Suppressor macrophage (primary cell): ENCODE data around the gene ISYNA1.

Experiments
- DNase-seq, 4 experiments: peaks; one replicate each; pipeline ENCODE4 v3.0.0-alpha.2; 2020 to 2022

The ISYNA1 gene

DNA sequence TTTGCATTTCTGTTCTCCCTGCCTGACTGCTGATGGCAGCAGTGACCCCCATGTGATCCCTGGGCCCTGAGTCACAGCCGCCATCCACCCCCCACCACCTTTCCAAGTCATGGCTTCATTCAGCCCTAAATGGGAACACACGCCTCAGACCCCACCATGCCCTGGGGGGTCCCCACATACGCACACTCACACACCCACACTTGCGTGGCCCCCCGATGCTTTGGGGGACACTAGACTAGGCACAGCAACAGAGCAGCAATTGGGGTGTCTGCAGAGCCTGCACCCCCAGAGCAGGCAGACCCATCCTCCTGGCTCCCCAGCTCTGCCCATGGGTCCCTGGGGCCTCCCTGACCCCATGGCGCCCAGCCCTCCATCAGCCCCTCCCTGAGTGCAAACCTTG is 5.5 kb upstream of the ISYNA1 start:
- no peak for DNase-seq

DNA sequence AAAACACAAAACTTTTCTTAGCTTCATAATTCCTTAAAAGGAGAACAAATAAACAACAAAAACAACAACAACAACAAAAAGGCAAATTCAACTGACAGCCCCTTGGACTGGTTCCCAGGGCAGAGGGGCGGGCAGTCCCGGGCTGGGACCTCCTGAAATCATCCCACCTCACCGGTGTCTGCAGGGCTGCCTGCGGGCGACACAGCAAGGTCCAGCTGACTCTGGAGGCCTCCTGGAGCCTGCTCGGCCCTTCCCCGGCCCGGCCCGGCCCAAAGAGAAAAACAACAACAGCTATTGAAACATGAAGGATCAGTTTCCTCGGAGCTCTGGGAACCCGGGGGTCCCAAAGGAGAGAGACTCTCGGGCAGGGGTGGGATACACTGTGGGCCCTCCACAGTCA is 5.0 kb upstream of the ISYNA1 start:
- no peak for DNase-seq

DNA sequence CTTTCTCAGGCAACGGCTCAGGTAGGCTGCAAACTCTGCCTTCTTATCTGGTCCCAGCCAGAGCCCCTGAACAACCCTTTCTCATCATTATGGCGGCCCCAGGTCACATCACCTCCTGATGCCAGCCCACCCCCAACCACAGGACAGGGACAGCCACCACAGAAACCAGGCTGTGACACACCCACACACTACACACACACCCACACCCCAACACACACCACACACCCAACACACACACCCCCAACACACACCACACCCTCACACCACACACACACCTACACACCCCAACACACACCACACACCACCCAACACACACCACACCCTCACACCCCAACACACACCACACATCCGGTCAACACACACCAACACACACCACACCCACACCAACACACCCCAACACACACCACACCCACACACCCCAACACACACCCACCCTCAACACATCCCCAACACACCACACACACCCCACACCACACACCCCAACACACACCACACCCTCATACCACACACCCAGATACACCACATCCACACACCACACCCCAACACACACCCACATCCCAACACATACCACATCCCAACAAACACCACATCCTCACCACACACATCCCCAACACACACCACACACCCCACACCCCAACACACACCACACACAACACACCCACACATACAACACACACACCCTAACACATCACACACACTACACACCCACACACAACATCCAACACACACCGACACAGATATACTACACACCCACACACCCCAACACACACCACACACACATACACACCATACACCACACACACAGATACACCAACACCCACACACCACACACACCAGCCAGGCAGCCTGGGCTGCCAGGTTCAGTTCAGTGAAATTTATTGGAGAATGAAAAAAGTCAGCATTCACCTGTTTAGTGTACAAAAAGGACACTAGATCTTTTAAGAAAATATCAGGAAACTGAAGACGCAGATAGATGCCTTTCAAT is 4.2 kb upstream of the ISYNA1 start:
- no peak for DNase-seq

DNA sequence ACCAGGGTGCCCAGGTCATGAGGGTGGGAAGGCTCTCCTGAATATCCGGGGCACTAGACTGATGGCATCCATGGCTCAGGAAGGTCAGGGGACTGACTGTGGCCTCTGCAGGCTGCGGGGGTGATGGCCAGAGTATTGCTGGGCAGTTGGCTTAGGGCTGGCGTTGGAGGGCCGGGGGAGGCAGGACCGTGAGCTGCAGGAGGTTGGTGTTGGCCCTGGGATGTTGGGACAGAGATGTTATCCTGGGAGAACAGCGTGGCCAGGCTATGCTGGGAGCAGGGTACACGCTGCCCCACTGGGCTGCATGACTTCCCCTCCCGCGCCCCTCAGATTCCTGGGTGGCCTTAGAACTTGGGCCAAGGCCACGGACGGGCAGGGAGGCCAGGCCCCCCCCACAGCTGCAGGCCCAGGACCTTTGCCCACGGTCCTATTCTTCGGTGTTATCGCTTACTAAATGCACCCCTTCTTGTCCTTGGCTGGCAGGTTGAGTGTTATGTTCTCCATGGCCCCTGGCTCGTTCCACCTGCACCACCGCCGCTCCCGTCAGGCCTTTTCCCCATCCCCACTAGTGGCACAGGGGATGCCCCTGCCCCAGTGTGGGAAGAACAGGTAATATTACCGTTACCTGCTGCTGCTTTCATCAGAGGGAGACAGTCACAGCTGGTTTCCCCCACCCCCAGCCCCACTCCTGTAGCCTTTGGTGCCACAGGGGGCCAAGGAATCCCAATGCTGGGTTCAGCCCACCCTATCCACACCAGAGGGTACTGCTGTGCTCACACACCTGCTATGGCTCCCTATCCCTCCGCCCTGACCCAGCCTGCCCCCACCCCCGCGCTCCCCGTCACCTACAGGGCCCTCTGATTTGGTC is 3.2 kb upstream of the ISYNA1 start:
- DNase-seq, result no peak

DNA sequence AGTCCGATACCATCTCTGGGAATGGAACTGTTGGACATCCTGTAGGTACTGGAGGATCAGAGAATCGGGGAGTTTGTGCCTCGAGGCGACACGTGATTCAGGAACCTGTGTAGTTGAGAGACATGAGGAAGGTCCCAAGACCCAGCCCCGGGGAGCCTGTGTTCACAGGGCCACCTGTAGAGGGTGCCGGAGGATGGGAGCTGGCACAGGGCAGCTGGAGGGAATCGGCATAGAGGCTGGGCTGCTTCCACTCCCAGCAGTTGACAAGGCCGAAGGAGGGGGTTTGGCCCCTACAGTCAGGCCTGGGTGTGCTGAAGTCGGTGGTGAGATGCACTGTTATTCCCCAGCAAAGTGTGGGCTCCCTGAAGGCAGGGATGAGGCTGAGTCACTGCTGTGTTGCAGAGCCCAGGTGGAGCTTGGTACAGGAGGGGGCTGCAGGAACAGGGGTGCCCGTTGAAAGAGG is 2.5 kb upstream of the ISYNA1 start:
- peak in 2 of 4 experiments; percentile 29 to 45 for DNase-seq

DNA sequence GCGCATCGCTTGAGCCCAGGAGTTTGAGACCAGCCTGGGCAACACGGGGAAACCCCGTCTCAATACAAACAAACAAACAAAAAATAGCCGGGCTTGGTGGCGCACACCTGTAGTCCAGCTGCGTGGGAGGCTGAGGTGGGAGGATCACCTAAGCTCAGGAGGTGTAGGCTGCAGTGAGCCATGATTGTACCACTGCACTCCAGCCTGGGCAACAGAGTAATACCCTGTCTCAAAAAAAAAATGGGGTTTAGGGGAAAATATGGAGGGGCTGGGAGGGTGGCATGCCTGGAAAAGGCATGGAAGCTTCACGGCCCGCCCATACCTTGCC is 1.9 kb upstream of the ISYNA1 start:
- DNase-seq, result no peak

DNA sequence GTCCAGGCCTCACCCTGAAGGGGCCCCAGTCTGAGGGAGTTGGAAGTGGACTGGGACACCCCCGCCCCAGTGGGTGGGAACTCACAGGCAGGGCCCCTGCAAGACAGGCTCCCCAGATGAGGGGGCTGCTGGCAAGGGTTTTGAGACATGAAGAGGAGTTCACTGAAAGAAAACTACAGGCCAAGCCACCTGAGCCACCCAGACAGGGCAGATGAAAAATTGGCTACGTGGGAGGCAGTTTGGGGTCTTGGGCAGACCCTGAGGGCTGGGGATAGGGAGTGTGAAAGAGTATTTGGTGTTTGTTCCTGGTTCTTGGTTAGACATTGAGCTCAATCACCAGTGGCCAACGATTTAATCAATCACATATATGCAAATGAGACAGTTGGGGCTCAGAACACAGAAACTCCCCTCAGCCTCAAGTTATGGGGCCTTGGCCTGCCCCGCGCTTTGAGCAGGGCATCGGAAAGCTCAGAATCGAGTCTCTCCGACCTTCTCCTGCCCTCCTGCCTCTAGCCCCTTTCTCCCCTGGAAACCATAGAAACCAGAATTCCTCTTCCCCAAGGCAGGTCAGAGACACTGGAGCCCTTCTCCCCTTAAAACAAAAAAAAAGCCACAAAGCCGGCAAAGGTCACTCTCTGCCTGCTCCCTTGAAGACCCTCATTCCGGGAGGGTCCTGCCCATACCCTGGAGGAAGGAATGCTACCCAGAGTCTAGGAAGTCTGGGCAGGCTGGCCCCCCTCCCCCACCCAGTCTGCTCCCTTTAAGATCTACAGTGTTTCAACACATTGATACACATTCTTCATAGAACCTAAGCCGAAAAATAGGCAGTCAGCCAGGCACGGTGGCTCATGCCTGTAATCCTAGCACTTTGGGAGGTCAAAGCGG is 1.3 kb upstream of the ISYNA1 start:
- no peak for DNase-seq

DNA sequence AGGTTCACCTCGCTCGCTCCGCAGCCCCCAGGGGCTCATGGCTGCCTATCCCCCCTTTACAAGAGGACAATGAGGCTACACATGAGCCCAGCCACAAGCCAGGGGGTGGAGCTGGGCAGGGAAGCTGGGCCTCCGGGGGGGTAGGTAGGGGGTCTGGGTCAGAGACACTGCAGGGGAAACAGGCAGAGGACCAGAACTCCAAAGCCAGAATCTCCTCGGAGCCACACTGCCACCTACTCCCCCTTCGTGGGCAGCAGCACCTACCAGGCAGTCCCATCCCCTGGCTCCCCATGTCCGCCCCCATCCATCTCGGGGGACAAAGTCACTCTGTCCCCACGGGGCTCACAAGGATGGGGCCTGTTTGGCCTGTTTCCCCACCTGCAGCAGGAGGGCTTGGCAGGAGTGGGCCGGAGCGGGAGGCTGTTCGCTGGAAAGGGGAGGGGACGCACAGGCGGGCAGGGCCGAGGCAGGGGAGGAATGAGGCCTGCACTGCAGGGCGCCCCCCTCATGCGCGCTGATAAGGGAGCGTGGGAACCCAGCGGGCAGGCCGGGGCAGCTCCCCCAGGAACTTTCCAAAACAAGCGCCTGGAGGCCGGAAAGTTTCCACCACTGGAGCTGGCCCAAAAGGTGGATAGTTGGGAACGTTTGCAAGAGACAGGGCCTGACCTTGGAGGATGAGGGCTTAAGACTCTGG is 545 bp upstream of the ISYNA1 start:
- DNase-seq, result no peak

DNA sequence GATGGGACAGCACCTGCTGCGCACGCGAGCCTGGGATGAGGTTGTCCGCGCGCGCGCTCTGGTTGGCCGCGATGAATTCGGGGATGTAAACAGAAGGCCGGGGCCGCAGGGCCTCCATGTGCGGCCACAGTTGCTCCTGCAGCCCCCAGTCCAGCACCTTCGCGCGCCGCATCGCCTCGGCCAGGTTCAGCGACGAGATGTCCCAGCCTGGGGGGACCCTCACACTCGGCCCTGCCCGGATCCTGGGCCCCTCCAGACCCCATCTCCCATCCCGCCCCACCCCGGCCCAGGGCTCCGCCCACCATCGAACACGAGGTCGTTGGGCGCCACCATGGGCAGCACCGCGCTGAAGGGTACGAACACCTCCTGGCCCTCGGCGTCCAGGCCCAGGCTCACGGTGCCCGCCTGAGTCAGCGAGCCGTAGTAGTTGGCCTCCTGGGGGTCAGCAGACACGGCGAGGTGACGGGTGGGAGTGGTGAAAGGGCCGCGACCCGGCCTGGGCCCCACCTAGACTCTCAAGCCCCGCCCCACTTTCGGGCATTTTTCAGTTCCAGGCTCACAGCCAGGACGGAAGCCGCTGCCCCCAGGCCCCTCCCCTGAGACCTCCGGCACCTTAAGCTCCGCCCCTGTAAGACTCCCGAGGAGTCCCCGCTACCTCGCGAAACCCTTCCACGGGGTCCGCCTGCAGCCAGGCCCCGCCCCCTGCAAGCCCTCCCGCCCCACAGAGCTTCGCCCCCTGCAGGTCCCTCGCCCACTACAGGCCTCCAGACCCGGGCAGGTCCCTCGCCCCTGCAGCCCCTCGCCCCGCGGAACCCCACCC is 1.1 kb downstream of the ISYNA1 start:
- peak in 3 of 4 experiments; percentile 43 to 56 (median 44) for DNase-seq

DNA sequence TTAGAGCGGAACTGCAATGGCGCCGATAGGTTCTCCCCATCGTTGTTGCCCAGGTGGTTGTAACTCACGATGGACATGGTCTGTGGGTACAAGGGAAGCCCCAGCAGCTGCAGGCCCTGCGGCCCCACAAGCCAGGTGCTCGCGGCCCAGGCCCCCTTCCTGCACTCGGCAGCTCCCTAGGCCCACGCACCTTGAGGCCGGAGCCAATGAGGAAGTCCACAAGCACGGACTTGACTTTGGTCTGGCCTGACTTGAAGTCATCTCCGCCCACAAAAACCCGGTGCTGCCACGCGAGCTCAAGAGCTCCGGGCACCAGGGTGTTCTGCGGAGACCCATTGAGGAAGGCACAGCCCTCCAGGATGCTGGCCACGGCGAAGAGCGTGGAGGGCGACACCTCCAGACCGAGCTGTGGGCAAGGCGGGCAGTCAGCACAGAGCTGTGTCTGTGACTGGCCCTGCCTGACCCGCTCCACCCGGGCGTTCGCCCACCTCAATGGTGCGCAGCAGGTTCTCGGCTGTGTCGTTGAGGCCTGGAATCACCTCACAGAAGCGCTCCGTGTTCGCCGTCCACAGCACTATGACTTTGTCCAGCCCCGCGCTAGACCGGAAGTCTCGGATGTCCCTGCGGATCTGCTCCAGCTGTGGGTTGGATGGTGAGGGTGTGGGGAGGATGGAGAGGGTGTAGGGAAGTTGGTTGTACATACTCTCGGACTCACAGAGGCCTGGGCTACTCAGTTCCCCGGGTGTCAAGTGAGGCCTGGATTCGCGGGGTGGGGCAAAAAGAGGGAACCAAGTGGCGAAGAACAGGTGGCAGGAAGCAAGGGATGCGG is 1.9 kb downstream of the ISYNA1 start:
- peak; percentile 66 to 88 (median 82) for DNase-seq

DNA sequence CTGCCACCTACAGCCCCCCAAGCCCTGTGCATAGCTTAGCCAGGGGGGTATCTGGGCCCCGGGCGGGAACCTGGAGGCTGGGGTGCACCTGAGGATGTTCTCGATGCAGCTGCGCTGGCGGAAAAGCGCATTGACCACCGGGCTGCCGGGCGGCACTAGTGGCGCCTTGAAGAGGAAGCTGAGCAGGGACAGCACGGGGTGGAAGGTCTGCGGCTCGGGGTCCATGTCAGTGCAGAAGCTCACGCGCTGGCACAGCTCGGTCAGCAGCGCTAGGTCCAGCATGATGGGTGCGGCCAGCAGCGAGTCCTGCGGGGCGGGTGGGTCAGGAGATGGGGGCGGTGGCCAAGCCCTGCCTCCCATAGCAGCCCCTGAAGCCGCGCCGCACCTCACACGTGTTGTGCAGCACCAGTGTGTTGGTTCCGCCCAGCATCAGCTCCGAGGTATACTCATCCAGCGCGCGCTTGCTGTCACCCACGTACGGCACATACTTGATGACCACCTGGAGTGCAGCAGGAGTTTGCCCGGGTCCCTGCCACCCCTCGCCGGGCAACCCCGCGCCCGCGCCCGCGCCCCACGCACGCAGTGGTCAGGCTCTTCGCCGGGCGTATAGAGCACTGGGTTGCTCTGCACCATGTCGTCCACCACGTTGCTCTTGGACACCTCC is 2.6 kb downstream of the ISYNA1 start:
- DNase-seq, result peak in 1 of 4 experiments; percentile 33

DNA sequence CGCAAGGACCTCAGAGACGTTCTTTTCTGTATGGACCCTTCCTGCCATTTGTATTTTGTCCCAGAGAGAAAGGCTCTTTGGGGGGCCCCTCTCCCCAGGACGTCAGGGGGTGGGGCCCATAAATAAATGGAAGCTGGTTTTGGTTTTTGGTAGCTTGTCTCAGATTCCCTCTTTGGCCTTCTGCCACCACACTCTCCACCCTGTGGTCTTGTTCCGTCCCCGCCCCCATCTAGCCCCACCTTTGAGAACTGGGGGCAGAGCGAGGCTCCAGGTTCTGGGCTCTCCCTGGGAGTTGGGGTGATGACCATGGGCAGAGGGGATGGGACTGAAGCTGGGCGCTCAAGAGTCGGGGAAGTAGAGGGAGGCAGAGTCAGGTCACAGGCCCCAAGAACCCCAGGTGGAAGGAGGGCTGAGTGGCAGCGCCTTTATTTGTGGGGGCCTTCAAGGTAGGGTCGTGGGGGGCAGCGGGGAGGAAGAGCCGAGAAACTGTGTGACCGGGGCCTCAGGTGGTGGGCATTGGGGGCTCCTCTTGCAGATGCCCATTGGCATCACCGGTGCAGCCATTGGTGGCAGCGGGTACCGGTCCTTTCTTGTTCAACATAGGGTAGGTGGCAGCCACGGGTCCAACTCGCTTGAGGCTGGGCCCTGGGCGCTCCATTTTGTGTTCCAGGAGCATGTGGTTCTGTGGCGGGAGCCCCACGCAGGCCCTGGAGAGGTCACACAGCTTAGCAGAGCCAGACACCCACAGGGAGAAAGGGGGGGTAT is 3.3 kb downstream of the ISYNA1 start:
- DNase-seq, result no peak

DNA sequence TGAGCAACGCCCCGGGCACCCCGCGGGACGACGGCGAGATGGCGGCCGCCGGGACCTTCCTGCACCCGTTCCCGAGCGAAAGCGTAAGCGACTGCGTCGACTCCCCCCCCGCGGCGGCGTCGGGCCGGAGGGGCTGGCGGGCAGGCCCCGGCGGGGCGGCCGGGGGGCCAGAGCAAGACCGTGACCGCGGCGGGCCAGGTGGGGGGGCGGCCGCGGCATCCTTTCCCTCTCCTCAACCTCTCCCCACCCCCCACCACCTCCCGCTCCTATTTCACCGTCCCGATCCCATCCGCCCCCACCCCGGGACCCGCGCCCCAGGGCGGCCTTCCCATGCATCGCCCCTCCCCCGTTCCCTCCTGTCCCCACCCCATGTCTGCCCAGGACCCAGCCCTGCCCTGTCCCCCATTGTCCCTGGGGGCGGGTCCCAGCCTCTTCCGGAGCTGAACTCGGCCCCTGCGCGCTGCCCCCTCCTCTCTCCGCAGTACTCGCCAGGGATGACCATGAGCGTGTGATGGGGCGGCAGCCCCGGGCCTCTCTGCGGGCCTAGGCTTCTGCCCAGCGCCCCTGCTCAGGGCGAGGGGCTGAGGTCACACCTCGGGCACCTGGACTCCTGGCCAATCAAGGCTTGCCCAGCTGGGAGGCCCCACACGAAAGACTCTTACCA is 4.1 kb downstream of the ISYNA1 start:
- no peak for DNase-seq

DNA sequence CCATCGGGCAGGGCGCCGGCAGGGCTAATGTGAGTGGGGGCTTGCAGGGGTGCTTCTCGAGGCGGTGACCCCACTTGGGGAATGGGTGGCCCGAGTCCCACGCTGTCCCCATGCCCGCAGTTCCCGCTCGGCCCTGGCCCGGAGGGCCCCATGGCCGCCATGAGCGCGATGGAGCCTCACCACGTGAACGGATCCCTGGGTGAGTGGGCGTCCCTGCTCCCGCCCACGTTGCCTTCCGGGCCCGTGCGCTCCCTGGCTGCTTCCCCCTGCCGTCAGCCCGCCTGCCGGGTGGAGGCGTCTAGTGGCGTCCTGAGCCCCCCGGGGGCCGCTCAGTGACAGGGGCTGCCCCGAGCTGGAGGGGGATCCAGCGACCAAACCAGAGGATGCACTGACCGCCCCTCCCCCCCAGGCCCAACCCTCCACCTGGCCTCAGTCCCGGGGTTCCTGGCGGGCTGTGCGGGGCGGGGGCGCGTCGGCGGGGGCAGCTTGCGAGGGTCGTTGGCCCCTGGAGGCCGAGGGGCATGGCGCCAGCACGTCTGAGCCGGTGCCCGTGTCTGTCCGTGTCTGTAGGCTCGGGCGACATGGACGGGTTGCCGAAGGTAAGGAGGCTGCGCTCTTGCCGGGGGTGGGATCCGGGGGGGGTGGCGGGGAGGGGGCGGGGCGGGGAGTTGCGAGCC is 4.8 kb downstream of the ISYNA1 start:
- DNase-seq, result peak in 3 of 4 experiments; percentile 59 to 78 (median 74)

DNA sequence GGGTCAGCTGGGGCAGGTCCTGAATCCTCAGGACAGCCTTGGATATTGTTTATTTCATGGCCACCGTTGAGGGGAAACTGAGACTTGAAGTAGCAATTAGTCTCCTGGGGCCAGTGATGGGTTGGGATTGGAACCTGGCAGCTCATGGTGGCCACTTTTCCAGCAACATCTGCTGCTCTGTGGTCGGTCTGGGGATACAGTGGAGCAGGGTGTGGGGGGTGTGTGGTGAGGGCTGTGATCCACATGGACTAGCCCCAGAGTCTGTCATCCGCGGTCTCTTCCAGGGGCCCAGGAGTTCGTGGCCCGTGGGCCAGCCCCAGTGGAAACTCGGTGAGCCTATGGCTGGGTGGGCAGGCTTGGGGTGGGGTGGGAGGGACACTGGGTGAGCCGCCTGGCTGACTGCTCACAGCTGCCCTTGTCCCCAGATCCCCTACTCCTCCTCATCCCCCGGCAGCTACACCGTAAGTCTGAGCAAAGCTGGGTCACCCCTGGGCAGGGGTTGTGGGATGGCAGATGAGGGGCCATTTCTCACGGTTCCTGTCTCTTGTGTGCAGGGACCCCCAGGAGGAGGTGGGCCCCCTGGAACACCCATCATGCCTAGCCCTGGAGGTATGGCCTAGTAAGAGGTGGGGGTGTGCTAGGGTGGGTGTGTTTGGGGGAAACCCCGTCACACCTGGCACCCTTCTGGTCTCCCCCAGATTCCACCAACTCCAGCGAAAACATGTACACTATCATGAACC is 5.5 kb downstream of the ISYNA1 start:
- DNase-seq, result no peak

DNA sequence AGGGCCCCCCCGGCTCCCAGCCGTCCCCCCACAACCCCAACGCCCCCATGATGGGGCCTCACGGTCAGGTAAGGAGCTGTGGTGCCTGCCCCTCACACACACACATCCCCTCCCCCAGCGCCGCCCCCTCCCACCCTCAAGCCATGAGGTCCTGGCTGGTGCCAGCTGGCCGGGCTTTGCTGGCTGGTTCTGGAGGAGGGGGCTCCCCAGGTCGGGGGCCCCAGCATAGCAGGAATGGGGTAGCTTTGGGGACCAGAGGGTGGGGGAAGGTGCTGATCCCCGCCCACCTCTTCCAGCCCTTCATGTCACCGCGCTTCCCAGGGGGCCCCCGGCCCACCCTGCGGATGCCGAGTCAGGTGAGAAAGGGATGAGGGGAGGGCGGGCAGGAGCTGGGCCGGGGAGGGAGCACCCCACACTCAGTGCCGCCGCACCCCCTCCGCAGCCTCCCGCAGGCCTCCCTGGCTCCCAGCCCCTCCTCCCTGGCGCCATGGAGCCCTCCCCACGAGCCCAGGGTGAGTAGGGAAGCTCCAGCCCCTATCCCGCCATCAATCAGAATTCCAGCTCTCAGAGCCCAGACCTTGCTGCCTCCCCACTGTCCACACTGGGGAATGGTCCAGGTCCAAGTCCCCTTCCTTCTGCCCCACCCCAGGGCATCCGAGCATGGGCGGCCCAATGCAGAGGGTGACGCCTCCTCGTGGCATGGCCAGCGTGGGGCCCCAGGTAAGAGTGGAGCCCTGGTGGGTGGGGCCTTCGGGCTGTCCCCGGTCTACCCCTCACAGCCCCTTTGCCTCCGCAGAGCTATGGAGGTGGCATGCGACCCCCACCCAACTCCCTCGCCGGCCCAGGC is 6.4 kb downstream of the ISYNA1 start:
- no peak for DNase-seq
